Tibial nerve (tissue), 3 donors: ENCODE data around the gene ZCCHC24.

ENCODE experiments used
- CTCF ChIP-seq, 5 experiments: fragments of 200-600 bp in 3 of 5; fragments of 450-650 bp in 2 of 5; sonication (generic) in 3 of 5; IDR thresholded peaks; one replicate each; pipeline ENCODE4 v1.5.1; 2016 to 2019; ENCODE audit warnings: antibody characterized with exemption in 5 of 5, mild to moderate bottlenecking in 3 of 5, moderate library complexity in 2 of 5
- POLR2A ChIP-seq, 2 donors: fragments of 450-650 bp; IDR thresholded peaks; one replicate each; pipeline ENCODE4 v1.6.1; 2017; ENCODE audit warnings: antibody characterized with exemption in 2 of 2, mild to moderate bottlenecking in 2 of 2, moderate library complexity in 2 of 2

GRCh38 chr10:79390057-79390456, 55.4 kb downstream of the ZCCHC24 start:
- TF ChIP-seq CTCF (IDR thresholded peaks at IDR 0.05) (no peak), POLR2A (IDR thresholded peaks at IDR 0.05) (no peak)
